T-helper 9 cell (primary cell): ENCODE measurements around the gene ATP1B1.
"Not testable (repeated sequence)": the region's sequence is repeated elsewhere in the genome, so short reads cannot be mapped to it uniquely, and the experiment has no call there.

Source experiments
- DNase-seq: peaks from one replicate; pipeline ENCODE4 v3.0.0-alpha.2; 2020

Gene ATP1B1

DNA sequence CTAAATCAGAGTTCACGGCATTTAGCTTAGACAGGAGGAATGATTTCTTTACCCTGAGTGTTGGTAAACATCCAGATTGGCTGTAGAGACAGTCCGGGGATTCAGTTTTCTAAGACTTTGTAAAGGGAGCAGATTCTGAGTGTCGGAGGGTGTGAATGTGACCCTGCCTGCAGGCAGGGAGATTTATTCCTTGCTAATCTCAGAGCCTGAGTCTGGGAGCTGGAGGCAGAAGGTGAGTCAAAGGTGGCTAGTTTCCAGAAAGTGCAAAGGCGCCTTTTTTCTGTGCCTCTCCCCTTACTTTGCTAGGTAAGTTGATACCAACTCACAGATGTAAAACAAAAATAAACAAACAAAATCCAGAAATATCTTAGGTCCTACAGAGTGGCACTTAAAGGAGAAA lies 11.7 kb downstream of the ATP1B1 start:
- DNase-seq, result no peak

DNA sequence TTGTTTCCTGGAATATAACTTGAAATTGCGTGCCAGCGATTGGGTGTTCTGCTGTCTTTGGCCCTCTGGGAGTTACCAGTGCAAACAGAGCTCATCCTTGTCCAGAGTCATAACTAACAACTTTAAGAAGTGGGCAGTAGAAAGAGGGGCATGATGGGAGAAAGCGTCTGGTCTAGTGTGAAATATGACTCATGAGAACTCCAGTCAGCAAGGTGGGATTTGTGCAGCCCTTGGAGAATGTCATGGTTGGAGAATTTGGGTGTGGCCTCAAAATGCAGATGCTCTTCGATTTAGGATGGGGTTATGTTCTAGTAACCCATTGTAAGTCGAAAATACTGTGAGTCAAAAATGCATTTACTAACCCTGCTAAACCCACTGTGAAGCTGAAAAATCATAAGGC lies 12.9 kb downstream of the ATP1B1 start:
- DNase-seq, result no peak

GRCh38 chr1:169120066-169120465 lies 13.6 kb downstream of the ATP1B1 start:
- DNase-seq, result no peak

- no peak for DNase-seq
These were observed 14.8 kb downstream of the ATP1B1 start for GRCh38 chr1:169121146-169121923.

DNA sequence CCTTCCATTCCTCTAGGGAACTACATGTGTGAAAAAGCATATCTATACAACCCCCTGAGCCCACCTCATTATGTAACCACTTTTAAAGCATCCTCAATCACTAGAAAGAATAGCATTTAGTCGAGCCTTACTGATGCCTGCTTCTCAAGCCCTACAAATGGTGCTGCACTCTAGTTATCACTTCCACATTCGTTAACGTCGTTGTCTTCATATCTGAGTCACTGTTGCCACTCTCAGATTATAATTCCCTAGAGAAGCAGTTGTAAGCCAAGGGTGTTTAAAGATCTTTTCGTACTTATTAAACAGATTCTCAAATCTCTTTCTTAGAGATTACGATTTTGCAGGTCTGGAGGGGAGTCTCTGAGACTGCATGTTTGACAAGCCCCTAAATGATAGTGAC lies 16.5 kb downstream of the ATP1B1 start:
- DNase-seq, result no peak

- no peak for DNase-seq
These were observed 18.0 kb downstream of the ATP1B1 start for GRCh38 chr1:169124459-169124858.

DNA sequence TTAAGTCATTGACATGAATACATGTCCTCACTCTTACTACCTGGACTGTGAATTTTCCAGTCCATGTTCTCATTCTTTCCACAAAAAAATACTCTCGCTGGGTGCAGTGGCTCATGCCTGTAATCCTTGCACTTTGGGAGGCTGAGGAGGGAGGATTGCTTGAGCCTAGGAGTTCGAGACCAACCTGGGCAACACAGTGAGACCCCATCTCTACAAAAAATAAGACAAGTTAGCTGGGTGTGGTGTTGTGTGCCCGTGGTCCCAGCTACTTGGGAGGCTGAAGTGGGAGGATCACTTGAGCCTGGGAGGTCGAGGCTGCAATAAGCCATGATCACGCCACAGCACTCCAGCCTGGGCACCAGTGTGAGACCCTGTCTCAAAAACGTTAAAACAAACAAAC lies 19.1 kb downstream of the ATP1B1 start:
- DNase-seq, result not testable (repeated sequence)

- no peak for DNase-seq
These were observed 19.8 kb downstream of the ATP1B1 start for GRCh38 chr1:169126335-169126734.

- DNase-seq, result no peak
These were observed 20.8 kb downstream of the ATP1B1 start for GRCh38 chr1:169127305-169127704.

- DNase-seq, result no peak
These were observed 22.1 kb downstream of the ATP1B1 start for GRCh38 chr1:169128562-169128961.

DNA sequence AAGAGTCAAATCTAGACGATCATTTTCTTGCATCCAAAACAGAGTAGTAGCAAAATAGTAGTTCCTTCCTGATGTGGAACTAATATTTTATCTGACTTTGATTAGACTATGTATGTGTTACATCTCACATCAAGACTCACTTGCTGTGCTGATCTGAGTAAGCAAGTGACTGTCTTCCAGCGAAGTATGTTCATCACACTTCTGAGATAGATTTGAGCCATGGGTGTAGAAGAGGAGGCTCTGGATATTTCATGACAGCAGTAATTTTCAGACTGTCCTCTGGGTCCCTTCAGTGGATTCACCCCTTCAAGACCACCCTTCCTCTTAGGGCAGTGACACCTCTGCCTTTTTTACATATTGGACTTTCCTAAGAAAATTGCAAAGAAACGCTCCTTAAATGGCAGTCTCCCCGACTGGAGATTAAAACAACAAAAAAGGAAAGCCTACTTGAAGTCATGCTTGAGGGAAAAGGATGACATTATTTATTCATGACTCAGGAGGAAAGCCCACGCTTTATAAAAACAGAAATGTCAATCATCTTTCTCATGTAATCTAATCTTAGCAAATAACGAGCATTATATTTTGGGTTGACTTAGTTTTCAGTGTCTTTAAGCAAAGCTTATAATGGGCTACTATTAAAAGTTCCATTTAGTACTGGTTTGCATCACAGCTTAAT lies 22.8 kb downstream of the ATP1B1 start:
- DNase-seq, result no peak

GRCh38 chr1:169130683-169131082 lies 24.2 kb downstream of the ATP1B1 start:
- no peak for DNase-seq

DNA sequence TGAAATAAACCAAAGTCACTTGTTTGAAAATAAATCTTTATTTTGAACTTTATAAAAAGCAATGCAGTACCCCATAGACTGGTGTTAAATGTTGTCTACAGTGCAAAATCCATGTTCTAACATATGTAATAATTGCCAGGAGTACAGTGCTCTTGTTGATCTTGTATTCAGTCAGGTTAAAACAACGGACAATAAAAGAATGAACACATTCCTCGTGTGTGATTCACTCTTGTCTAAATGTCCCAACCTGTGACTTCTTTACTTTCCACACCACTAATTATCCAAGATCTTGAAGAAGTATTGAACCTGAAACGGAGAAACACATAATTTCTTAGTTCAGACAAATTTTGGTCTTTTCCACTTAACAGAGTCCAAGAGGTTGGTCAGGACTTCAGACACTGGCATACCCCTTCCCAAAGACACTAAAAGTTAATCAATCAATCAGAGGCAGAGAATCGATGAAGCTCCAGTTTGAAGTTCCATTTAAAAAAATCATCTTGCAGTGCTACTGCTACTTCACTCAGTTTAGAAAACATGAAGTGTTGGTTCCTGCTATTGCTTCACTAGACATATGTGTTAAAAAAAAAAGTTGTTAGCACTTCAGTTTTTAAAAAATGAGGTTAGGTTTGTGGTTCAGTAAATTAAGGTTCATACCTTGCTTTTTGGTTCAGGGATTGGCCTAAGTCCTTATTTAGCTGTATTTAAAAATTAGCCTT lies 26.2 kb downstream of the ATP1B1 start:
- no peak for DNase-seq

DNA sequence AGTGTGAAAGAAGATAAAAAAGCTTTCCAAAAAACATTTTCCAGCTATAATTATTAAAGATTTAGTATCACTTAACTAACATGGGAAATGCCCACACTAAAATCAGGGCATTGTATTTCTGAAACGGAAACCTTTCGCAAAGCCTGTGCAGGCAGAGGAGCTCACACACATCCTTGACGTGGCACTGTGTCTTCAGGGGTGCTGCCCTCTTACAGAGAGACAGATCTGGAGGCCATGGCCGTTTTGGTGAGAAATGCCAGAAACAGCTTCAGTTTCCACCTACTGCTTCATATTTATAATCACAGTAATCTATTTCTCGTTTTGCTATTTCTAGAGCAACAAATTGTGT lies 26.7 kb downstream of the ATP1B1 start:
- DNase-seq, result no peak

- no peak for DNase-seq
These were observed 27.5 kb downstream of the ATP1B1 start for GRCh38 chr1:169133801-169134502.

- DNase-seq, result no peak
These were observed 30.9 kb downstream of the ATP1B1 start for GRCh38 chr1:169137357-169137756.

DNA sequence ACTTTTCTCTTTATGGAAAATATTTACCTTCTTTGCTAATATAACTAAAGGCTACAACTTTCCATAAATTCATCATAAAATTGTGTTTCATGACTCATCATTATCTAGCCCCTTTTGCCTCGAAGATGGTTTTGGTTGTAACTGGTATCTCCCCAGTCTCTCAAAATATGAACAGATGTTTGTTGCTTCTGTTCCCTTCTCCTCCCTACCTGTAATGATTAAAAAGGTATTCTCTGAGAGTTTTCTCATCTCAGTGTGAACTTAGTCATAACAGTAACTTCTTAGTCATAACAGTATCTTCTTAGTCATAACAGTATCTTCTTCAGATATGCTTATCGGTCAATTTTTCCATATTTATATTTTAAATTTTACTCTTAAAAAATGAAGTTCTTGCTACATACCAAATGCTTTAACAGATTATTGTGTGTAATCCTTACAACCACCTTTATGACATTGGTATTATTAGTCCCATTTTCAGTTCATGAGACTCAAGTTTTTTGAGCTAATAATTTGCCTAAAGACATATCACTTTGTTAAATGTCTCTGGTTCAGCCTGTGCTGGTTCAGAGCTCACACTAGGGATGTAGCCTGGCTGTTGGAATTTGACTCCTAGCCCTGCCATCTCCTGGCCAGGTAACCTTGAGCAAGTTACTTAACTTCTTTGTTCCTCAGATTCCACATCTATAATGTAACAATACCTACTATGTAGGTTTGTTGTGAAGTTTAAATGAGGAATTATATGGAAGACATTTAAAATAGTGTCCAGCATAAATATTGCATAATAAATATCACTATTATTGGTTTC lies 32.6 kb downstream of the ATP1B1 start:
- no peak for DNase-seq

- DNase-seq, result no peak
These were observed 34.9 kb downstream of the ATP1B1 start for GRCh38 chr1:169141356-169141755.

DNA sequence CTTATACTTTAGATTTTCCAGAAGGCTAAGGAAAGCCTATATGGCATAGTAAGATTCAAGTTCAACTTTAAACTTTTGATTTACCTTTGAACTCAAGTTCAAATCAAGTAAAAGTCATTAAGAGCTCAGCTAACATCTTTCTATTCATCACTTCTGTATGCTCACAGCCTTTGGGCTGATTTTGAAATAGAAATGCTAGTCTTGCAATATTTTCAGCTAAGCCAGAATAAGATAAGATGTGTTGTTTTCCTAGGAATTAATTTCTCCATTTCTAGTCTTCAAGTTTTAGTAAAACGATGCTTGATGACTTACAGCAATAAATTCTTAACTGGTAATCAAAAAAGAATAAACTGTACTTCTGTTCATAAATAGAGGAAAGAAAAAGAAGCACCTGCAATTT lies 35.6 kb downstream of the ATP1B1 start:
- no peak for DNase-seq

GRCh38 chr1:169143346-169143745 lies 36.9 kb downstream of the ATP1B1 start:
- DNase-seq, result no peak

DNA sequence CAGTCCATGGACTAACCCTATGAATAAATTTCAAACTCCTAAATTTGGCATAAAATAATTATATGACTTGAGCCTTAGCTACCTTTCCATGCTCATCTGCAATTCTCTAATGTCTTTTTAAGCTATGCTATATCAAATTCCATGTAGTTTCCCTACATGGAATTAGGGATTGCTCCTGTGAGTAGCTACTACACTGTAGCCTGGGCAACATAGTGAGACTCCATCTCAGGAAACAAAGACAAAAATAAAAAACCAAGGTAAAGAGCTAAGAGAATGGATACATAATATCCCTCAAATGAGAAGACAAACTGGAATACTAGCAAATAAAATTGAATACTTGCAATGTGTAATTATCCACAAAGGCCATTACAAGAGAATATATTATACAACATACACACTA lies 37.5 kb downstream of the ATP1B1 start:
- DNase-seq, result no peak

DNA sequence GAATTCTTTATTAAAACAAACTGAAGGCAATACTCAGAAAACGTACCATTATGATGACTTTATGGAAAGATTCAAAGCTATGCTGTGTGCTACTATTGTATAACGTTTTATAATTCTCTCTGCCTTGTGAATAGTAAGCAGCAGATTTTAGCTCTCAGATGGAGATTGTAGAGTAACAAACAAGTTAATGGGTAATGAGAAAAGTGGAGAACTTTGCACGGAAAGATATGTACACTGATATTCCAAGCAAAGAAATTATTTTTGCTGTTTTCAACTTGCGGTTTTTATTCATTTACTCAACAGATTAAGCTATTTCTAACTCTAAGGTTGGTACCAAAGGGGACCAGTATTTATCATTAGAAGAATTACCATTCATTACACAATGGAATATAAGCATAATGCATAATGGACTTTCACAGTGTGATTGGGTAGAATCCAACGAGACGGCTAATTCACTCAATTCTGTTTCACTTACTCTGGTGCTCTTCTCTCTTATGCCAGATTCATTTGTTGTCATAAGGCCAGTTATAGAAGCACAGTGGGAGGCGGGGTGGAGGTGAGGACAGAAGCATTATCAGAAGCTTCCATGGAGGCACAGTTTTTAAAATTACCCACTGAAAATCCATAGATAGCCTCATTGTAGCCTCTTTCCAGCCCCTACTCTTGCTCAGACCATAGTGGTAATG lies 38.6 kb downstream of the ATP1B1 start:
- no peak for DNase-seq
